IMR-90 (cell line): ENCODE data around the gene CIAO2A. TPM values are rescaled to one million over a fixed set of nuclear protein-coding genes. Genes with fewer than 3 reads are reported as not detected.

Source experiments
- ATAC-seq: fragments of 200-7000 bp; cut with Tn5 transposase; 2 replicates; pipeline ENCODE4 v1.9.1; 2020; ENCODE audit warnings: low read depth, mild to moderate bottlenecking, moderate library complexity
- BruUV-seq: library from RNA; stranded (reverse); fragments of 400-500 nt; replicated peaks from 2 replicates; lab custom pipeline; 2021; lab: Mats Ljungman, UMichigan
- CTCF ChIA-PET: fragments of 300-600 bp; formaldehyde crosslinking; extraction: SDS; loops from one replicate; lab custom pipeline; 2021; ENCODE audit warnings: antibody characterized with exemption; lab: Yijun Ruan, JAX
- POLR2A ChIA-PET: fragments of 300-600 bp; sonication (Branson Sonifier 250); formaldehyde crosslinking; loops from one replicate; lab custom pipeline; 2022; ENCODE audit warnings: antibody characterized with exemption; ENCODE audit not compliant: unreplicated experiment; lab: Charles Lee
- DNase-seq: peaks from one replicate; pipeline ENCODE4 v3.0.0; 2013
- H2AFZ ChIP-seq: replicated peaks from 2 replicates; pipeline ENCODE3; 2013; ENCODE audit warnings: low read length, mild to moderate bottlenecking; ENCODE audit not compliant: poor library complexity
- H2AK5ac ChIP-seq: 2 replicates; pipeline ENCODE4 v1.6.1; 2013; ENCODE audit warnings: low read depth, low read length, inconsistent platforms
- H2AK9ac ChIP-seq: replicated peaks from 2 replicates; pipeline ENCODE3; 2013; ENCODE audit warnings: mild to moderate bottlenecking, low read depth, low read length, moderate library complexity; ENCODE audit not compliant: poor library complexity
- H2BK120ac ChIP-seq: 2 replicates; pipeline ENCODE4 v1.6.1; 2013; ENCODE audit warnings: low read depth, low read length, inconsistent platforms
- H2BK15ac ChIP-seq: 3 replicates; pipeline ENCODE4 v1.6.1; 2013; ENCODE audit warnings: low read depth, low read length, inconsistent platforms
- H2BK20ac ChIP-seq: 2 replicates; pipeline ENCODE4 v1.6.1; 2013; ENCODE audit warnings: low read depth, mild to moderate bottlenecking, inconsistent platforms, low read length, moderate library complexity
- H2BK5ac ChIP-seq: 2 replicates; pipeline ENCODE4 v1.6.1; 2013; ENCODE audit warnings: mild to moderate bottlenecking, low read depth, low read length, inconsistent platforms; ENCODE audit not compliant: poor library complexity, severe bottlenecking
- H3K14ac ChIP-seq: replicated peaks from 2 replicates; pipeline ENCODE4 v1.6.1; 2013; ENCODE audit warnings: low read depth, low read length, inconsistent platforms
- H3K18ac ChIP-seq: 2 replicates; pipeline ENCODE4 v1.6.1; 2013; ENCODE audit warnings: low read depth, low read length, control low read depth
- H3K23ac ChIP-seq: 2 replicates; pipeline ENCODE4 v1.6.1; 2013; ENCODE audit warnings: low read depth, low read length, inconsistent platforms
- H3K27ac ChIP-seq: 2 replicates; pipeline ENCODE4 v1.5.1; 2013; ENCODE audit warnings: mild to moderate bottlenecking, control low read depth, low read length; ENCODE audit not compliant: insufficient read depth
- H3K27me3 ChIP-seq: 2 replicates; pipeline ENCODE4 v1.6.1; 2013; ENCODE audit warnings: low read length; ENCODE audit not compliant: control insufficient read depth, insufficient read depth
- H3K36me3 ChIP-seq: 2 replicates; pipeline ENCODE4 v1.6.1; 2013; ENCODE audit warnings: low read length, mixed read lengths; ENCODE audit not compliant: control insufficient read depth, insufficient read depth
- H3K4ac ChIP-seq: 2 replicates; pipeline ENCODE4 v1.6.1; 2013; ENCODE audit warnings: low read depth, low read length, inconsistent platforms
- H3K4me1 ChIP-seq: 2 replicates; pipeline ENCODE4 v1.6.1; 2013; ENCODE audit warnings: low read length, mixed read lengths; ENCODE audit not compliant: control insufficient read depth, insufficient read depth
- H3K4me2 ChIP-seq: 2 replicates; pipeline ENCODE4 v1.6.1; 2013; ENCODE audit warnings: low read depth, mild to moderate bottlenecking, control low read depth, low read length, moderate library complexity
- H3K4me3 ChIP-seq: 2 replicates; pipeline ENCODE4 v1.5.1; 2013; ENCODE audit warnings: low read depth, mild to moderate bottlenecking, control low read depth, low read length, moderate library complexity; ENCODE audit not compliant: insufficient read depth
- H3K56ac ChIP-seq: 2 replicates; pipeline ENCODE4 v1.6.1; 2013; ENCODE audit warnings: low read length, inconsistent platforms; ENCODE audit not compliant: insufficient read depth; ENCODE audit errors: extremely low read depth
- H3K79me1 ChIP-seq, 2 experiments: 2 replicates each; pipeline ENCODE4 v1.6.1; 2013; ENCODE audit warnings: low read length in 2 of 2, inconsistent platforms in 1 of 2, low read depth in 1 of 2
- H3K9ac ChIP-seq: 2 replicates; pipeline ENCODE4 v1.6.1; 2013; ENCODE audit warnings: low read depth, low read length, control low read depth
- H3K9me1 ChIP-seq: 2 replicates; pipeline ENCODE4 v1.6.1; 2013; ENCODE audit warnings: low read length, inconsistent platforms; ENCODE audit not compliant: insufficient read depth
- H3K9me3 ChIP-seq: 2 replicates; pipeline ENCODE4 v1.6.1; 2013; ENCODE audit warnings: low read length; ENCODE audit not compliant: control insufficient read depth, insufficient read depth
- H4K20me1 ChIP-seq: 2 replicates; pipeline ENCODE4 v1.6.1; 2013; ENCODE audit warnings: low read length, inconsistent platforms; ENCODE audit not compliant: insufficient read depth
- H4K5ac ChIP-seq: 2 replicates; pipeline ENCODE4 v1.6.1; 2013; ENCODE audit warnings: mild to moderate bottlenecking, low read depth, low read length, control low read depth
- H4K8ac ChIP-seq, 2 experiments: 2 replicates each; pipeline ENCODE4 v1.6.1; 2013; ENCODE audit warnings: low read depth in 2 of 2, low read length in 2 of 2, control low read depth in 1 of 2, inconsistent platforms in 1 of 2
- H4K91ac ChIP-seq: 2 replicates; pipeline ENCODE4 v1.6.1; 2013; ENCODE audit warnings: low read depth, low read length, inconsistent platforms; ENCODE audit not compliant: insufficient read depth
- CTCF ChIP-seq: conservative IDR thresholded peaks from 2 replicates; pipeline ENCODE4 v1.5.1; 2012; ENCODE audit warnings: mild to moderate bottlenecking, low read depth, low read length, improper control_type of control experiment
- FOS ChIP-seq: fragments of 150-350 bp; IDR thresholded peaks from 2 replicates; pipeline ENCODE4 v1.6.1; 2016; ENCODE audit warnings: low read depth, low read length
- MAZ ChIP-seq: IDR thresholded peaks from 2 replicates; pipeline ENCODE4 v1.6.1; 2012; ENCODE audit warnings: low read depth, mild to moderate bottlenecking, low read length, improper control_type of control experiment, moderate library complexity, borderline replicate concordance
- NFE2L2 ChIP-seq: fragments of 150-350 bp; IDR thresholded peaks from 2 replicates; pipeline ENCODE4 v1.6.1; 2016; ENCODE audit warnings: low read depth, mild to moderate bottlenecking, low read length
- POLR2A ChIP-seq: IDR thresholded peaks from 2 replicates; pipeline ENCODE4 v1.6.1; 2012; ENCODE audit warnings: mild to moderate bottlenecking, low read depth, low read length
- RAD21 ChIP-seq: IDR thresholded peaks from 2 replicates; pipeline ENCODE4 v1.6.1; 2012; ENCODE audit warnings: low read length, improper control_type of control experiment
- SMC3 ChIP-seq: fragments of 150-350 bp; IDR thresholded peaks from 2 replicates; pipeline ENCODE4 v1.6.1; 2016; ENCODE audit warnings: low read depth, mild to moderate bottlenecking, antibody characterized with exemption, low read length, moderate library complexity
- WGBS, 2 experiments: methylation state at CpG; one replicate each; pipeline versions ENCODE4 v1.1.5 to v1.1.7; 2013; ENCODE audit warnings: missing lambda C conversion rate in 2 of 2; ENCODE audit not compliant: insufficient read length in 1 of 2; ENCODE audit errors: extremely low coverage in 2 of 2; 5-methylcytosine and 5-hydroxymethylcytosine counted together
- dilution Hi-C: fragments of 300-500 bp; cut with HindIII; formaldehyde crosslinking; loops from one replicate; pipeline ENCODE4 v1.14.3; 2018; ENCODE audit warnings: low sequenced_read_pairs; ENCODE audit not compliant: unreplicated experiment
- in situ Hi-C: fragments of 300-500 bp; cut with MboI; formaldehyde crosslinking; loops from 3 replicates; pipeline ENCODE4 v1.14.3; 2019; ENCODE audit warnings: low sequenced_read_pairs, inconsistent platforms, mixed read lengths
- intact Hi-C: fragments of 100-400 bp; cut with micrococcal nuclease; formaldehyde crosslinking; loops from 2 replicates; pipeline ENCODE4 v1.10.0; 2022
- polyA plus RNA-seq, 3 experiments: library from polyadenylated mRNA; depleted of rRNA; stranded (reverse); fragments of >200 nt; gene quantifications; 2 replicates each; pipeline ENCODE4 v1.2.3, GENCODE V29; 2012; ENCODE audit warnings: low replicate concordance in 1 of 3
- total RNA-seq: library from RNA; depleted of rRNA; stranded (reverse); fragments of >200 nt; gene quantifications from 2 replicates; pipeline ENCODE4 v1.2.3, GENCODE V29; 2012
- TF ChIP-seq, protein P1 (sequence below): fragments of 150-350 bp; IDR thresholded peaks from 2 replicates; pipeline ENCODE4 v1.6.1; 2016; ENCODE audit warnings: low read depth, mild to moderate bottlenecking, low read length, moderate library complexity, borderline replicate concordance

The CIAO2A gene
- total and polyA plus RNA-seq, 2 of the 4 experiments (the other 2 are of a cell fraction), result 36.7 to 38.3 TPM

DNA sequence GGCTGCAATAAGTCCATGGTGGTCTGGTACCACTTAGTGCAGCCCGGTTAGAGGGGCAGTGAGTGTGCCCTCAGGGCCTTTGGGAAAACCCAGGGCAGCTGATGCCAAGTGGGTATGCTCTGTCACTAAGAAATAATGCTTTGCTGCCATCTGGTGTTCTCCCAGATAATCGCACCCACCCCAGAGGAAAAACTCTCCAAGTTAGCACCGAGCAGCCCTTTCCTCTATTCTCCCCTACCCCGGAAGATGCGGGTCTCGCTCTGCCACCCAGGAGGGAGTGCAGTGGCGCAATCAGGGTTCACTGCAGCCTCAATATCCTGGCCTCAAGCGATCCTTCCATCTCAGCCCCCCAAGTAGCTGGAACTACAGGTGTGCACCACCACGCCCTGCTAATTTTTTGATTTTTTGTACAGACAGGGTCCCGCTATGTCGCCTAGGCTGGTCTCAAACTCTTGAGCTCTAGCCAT is 26.0 kb downstream of the CIAO2A start:
- H3K23ac ChIP-seq, result no peak overlapping the region
- H2AK5ac ChIP-seq, result no peak overlapping the region
- H3K36me3 ChIP-seq, result 0 out of 2 replicates have a peak, but pooled peaks cover 2% of the 10 kb centered on the region
- peaks cover 0 to 3% of the 10 kb centered on the region in 2 experiments; a peak in 2 of 4 replicates for H3K79me1 ChIP-seq
- POLR2A ChIA-PET, result no interaction called here
- H3K27me3 ChIP-seq, result no peaks in the 10 kb centered on the region
- H4K8ac ChIP-seq, result no peak overlapping the region
- no peak overlapping the region for H3K14ac ChIP-seq
- peaks cover 5% of the 10 kb centered on the region; the same call in 1 of the 2 replicates for H3K9me1 ChIP-seq
- H2BK20ac ChIP-seq, result no peak overlapping the region
- in situ Hi-C loops, result loop anchor here (5.0 to 25.0 kb wide), 3 partner anchors 315 to 780 kb away; partner anchors contain the start of gene APH1B
- no TSS peak for BruUV-seq
- dilution Hi-C loops, result no loop called here
- H4K20me1 ChIP-seq, result peaks cover 7% of the 10 kb centered on the region; the same call in 1 of the 2 replicates
- H3K9me3 ChIP-seq, result no peaks in the 10 kb centered on the region
- no peak for TF ChIP-seq NFE2L2
- peak; percentile 83 for TF ChIP-seq CTCF
- no peak for TF ChIP-seq FOS
- TF ChIP-seq, protein P1, sequence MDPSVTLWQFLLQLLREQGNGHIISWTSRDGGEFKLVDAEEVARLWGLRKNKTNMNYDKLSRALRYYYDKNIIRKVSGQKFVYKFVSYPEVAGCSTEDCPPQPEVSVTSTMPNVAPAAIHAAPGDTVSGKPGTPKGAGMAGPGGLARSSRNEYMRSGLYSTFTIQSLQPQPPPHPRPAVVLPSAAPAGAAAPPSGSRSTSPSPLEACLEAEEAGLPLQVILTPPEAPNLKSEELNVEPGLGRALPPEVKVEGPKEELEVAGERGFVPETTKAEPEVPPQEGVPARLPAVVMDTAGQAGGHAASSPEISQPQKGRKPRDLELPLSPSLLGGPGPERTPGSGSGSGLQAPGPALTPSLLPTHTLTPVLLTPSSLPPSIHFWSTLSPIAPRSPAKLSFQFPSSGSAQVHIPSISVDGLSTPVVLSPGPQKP, result no peak
- TF ChIP-seq POLR2A, result no peak
- peak; percentile 89 for TF ChIP-seq RAD21
- no peak for TF ChIP-seq MAZ
- peak; percentile 82 for TF ChIP-seq SMC3
- no peak overlapping the region for H2AK9ac ChIP-seq
- peaks cover 10% of the 10 kb centered on the region for H3K4me1 ChIP-seq
- no peak overlapping the region for H2AFZ ChIP-seq
- no peak overlapping the region for H4K91ac ChIP-seq
- no peak overlapping the region for H2BK15ac ChIP-seq
- H3K4me3 ChIP-seq, result no peak overlapping the region
- H2BK5ac ChIP-seq, result no peak overlapping the region
- H3K4me2 ChIP-seq, result no peak overlapping the region
- intact Hi-C loops, result loop anchor here (1.0 to 10.0 kb wide), 5 partner anchors 176 to 603 kb away; no protein-coding TSS in a partner anchor
- H3K56ac ChIP-seq, result no peak overlapping the region
- no peak overlapping the region for H3K4ac ChIP-seq
- no peak overlapping the region for H3K27ac ChIP-seq
- DNase-seq, result peak; percentile 44
- CTCF ChIA-PET, result interaction anchor here (0.6 to 3.1 kb wide), 5 partner anchors 21 to 457 kb away, joined by 3 to 24 read pairs (median 3); partner anchors contain the start of gene DAPK2
- H3K18ac ChIP-seq, result no peak overlapping the region
- H4K5ac ChIP-seq, result no peak overlapping the region
- ATAC-seq, result peak; percentile 78
- 39% methylated on average over 8 of the region's 11 CpGs; no CpG with 5 or more reads in 1 of the 2 experiments for WGBS, 2 experiments
- H3K9ac ChIP-seq, result no peak overlapping the region
- H2BK120ac ChIP-seq, result no peak overlapping the region
